Measurements from ENCODE around the gene HERC6. TPM values are rescaled to one million over a fixed set of nuclear protein-coding genes. Genes with fewer than 3 reads are reported as not detected.
A peak's percentile ranks its signal among the peaks of the same experiment; 100 is the strongest.

HERC6 gene
- total and polyA plus RNA-seq, 2 of the 8 experiments (the other 6 are each of a cell fraction or from before 2014, with no cell fraction given): 3.7 to 3.8 TPM

DNA sequence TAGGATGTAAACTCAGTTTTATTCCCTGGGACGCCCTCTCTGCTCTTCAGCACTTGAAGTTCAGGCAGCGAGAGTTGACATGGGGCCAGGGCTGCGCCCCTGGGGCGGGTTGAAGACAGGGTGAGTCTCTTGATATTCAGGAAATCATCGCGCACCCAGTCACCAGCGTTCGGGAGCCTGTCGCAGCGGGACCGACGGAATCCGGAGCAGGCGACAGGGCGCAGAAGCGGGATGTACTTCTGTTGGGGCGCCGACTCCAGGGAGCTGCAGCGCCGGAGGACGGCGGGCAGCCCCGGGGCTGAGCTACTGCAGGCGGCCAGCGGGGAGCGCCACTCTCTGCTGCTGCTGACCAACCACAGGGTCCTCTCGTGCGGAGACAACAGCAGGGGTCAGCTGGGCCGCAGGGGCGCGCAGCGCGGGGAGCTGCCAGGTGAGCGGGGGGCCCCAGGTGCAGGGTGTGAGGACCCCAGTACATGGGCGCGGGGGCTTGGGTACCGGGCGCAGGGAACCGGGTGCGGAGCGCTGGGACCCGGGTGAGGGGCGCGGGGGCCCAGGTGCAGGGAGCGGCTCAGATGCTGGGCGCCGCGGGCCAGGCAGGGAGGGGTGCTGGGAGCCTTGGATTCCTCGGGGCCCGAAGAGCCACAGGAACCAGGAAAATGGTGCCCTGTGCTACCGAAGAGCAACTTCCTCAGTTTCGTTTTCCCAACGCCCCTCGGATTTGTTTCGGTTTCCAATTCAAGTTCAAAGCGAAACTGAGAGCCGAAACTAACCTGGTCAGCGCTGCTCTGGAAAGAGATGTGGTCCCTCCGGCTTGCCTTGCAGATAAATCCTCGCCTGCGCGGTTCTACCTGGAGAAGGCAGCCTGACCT, at the start of gene HERC6 (continued):
- TF ChIP-seq JUND (IDR thresholded peaks at IDR 0.05; ENCODE audit: low read length) (no peak), SAP30 (IDR thresholded peaks at IDR 0.05; ENCODE audit: insufficient read depth, insufficient replicate concordance, low read length) (no peak), JUN (IDR thresholded peaks at IDR 0.05; ENCODE audit: low read depth, low read length) (no peak), CHD1 (IDR thresholded peaks at IDR 0.05; ENCODE audit: low read depth, low read length) (no peak), TEAD4 (IDR thresholded peaks at IDR 0.05; ENCODE audit: low read depth, low read length) (no peak), ASH2L (IDR thresholded peaks at IDR 0.05; ENCODE audit: low read length) (peak; percentile 97), RAD21 (IDR thresholded peaks at IDR 0.05 in 1 of 2, conservative IDR thresholded peaks at IDR 0.05 in 1 of 2; ENCODE audit: low read depth in 2 of 2, low read length in 2 of 2) (peak; percentile 47 to 66), KDM4A (IDR thresholded peaks at IDR 0.05; ENCODE audit: low read depth, low read length, severe bottlenecking) (peak; percentile 96), RNF2 (IDR thresholded peaks at IDR 0.05; ENCODE audit: borderline replicate concordance, low read depth, low read length, missing control alignments, poor library complexity, severe bottlenecking) (no peak), YY1 (IDR thresholded peaks at IDR 0.05; ENCODE audit: low read depth, low read length) (peak; percentile 43), BACH1 (IDR thresholded peaks at IDR 0.05; ENCODE audit: low read length) (no peak), KDM1A (IDR thresholded peaks at IDR 0.05; ENCODE audit: borderline replicate concordance, low read length) (peak; percentile 64; the same call in 1 of the 2 replicates), CBX5 (IDR thresholded peaks at IDR 0.05; ENCODE audit: low read depth, low read length) (no peak), PHF8 (conservative IDR thresholded peaks at IDR 0.05; ENCODE audit: low read depth, low read length) (peak; percentile 64), CEBPB (IDR thresholded peaks at IDR 0.05; ENCODE audit: low read depth, low read length) (no peak), HDAC6 (IDR thresholded peaks at IDR 0.05; ENCODE audit: low read depth, low read length) (no peak)
- TF ChIP-seq, protein P1, sequence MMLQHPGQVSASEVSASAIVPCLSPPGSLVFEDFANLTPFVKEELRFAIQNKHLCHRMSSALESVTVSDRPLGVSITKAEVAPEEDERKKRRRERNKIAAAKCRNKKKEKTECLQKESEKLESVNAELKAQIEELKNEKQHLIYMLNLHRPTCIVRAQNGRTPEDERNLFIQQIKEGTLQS (IDR thresholded peaks at IDR 0.05; ENCODE audit: insufficient read depth, low read depth, low read length): no peak
- TF ChIP-seq, protein P2, sequence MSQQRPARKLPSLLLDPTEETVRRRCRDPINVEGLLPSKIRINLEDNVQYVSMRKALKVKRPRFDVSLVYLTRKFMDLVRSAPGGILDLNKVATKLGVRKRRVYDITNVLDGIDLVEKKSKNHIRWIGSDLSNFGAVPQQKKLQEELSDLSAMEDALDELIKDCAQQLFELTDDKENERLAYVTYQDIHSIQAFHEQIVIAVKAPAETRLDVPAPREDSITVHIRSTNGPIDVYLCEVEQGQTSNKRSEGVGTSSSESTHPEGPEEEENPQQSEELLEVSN (IDR thresholded peaks at IDR 0.05): no peak
- TF ChIP-seq, protein P3, sequence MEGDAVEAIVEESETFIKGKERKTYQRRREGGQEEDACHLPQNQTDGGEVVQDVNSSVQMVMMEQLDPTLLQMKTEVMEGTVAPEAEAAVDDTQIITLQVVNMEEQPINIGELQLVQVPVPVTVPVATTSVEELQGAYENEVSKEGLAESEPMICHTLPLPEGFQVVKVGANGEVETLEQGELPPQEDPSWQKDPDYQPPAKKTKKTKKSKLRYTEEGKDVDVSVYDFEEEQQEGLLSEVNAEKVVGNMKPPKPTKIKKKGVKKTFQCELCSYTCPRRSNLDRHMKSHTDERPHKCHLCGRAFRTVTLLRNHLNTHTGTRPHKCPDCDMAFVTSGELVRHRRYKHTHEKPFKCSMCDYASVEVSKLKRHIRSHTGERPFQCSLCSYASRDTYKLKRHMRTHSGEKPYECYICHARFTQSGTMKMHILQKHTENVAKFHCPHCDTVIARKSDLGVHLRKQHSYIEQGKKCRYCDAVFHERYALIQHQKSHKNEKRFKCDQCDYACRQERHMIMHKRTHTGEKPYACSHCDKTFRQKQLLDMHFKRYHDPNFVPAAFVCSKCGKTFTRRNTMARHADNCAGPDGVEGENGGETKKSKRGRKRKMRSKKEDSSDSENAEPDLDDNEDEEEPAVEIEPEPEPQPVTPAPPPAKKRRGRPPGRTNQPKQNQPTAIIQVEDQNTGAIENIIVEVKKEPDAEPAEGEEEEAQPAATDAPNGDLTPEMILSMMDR (IDR thresholded peaks at IDR 0.05; ENCODE audit: control extremely low read depth in 1 of 3, insufficient read depth in 1 of 3, low read depth in 1 of 3, low read length in 3 of 3): peak; percentile 65 to 79 (median 72)

Data from H1 (cell line).